ENCODE results near the gene CLEC16A.

The CLEC16A gene

GRCh38 chr16:11061629-11062270, 117.4 kb downstream of the CLEC16A start:
- no peak for DNase-seq (ENCODE audit: low read depth)

- DNase-seq (ENCODE audit: low read depth): no peak
These were observed 119.3 kb downstream of the CLEC16A start for GRCh38 chr16:11063448-11064201.

- no peak for DNase-seq (ENCODE audit: low read depth)
These were observed 119.8 kb downstream of the CLEC16A start for GRCh38 chr16:11064202-11064540.

- no peak for DNase-seq (ENCODE audit: low read depth)
These were observed 120.5 kb downstream of the CLEC16A start for GRCh38 chr16:11064851-11065250.

GRCh38 chr16:11066261-11066870, 122.0 kb downstream of the CLEC16A start:
- DNase-seq (ENCODE audit: low read depth): no peak

GRCh38 chr16:11067266-11067665, 122.9 kb downstream of the CLEC16A start:
- DNase-seq (ENCODE audit: low read depth): no peak

- no peak for DNase-seq (ENCODE audit: low read depth)
These were observed 123.4 kb downstream of the CLEC16A start for GRCh38 chr16:11067697-11068141.

GRCh38 chr16:11071829-11072228, 127.5 kb downstream of the CLEC16A start:
- DNase-seq (ENCODE audit: low read depth): no peak

- DNase-seq (ENCODE audit: low read depth): no peak
These were observed 128.2 kb downstream of the CLEC16A start for GRCh38 chr16:11072420-11073153.

GRCh38 chr16:11073407-11073999, 129.1 kb downstream of the CLEC16A start:
- no peak for DNase-seq (ENCODE audit: low read depth)

GRCh38 chr16:11074131-11074530, 129.8 kb downstream of the CLEC16A start:
- no peak for DNase-seq (ENCODE audit: low read depth)

- no peak for DNase-seq (ENCODE audit: low read depth)
These were observed 130.8 kb downstream of the CLEC16A start for GRCh38 chr16:11075163-11075562.

GRCh38 chr16:11076259-11077018, 132.1 kb downstream of the CLEC16A start:
- no peak for DNase-seq (ENCODE audit: low read depth)

- DNase-seq (ENCODE audit: low read depth): no peak
These were observed 134.6 kb downstream of the CLEC16A start for GRCh38 chr16:11078812-11079459.

GRCh38 chr16:11079652-11080187, 135.4 kb downstream of the CLEC16A start:
- DNase-seq (ENCODE audit: low read depth): no peak

- no peak for DNase-seq (ENCODE audit: low read depth)
These were observed 136.1 kb downstream of the CLEC16A start for GRCh38 chr16:11080327-11080967.

GRCh38 chr16:11080999-11081630, 136.8 kb downstream of the CLEC16A start:
- DNase-seq (ENCODE audit: low read depth): no peak

GRCh38 chr16:11082108-11082859, 137.9 kb downstream of the CLEC16A start:
- no peak for DNase-seq (ENCODE audit: low read depth)

GRCh38 chr16:11082860-11083388, 138.6 kb downstream of the CLEC16A start:
- DNase-seq (ENCODE audit: low read depth): no peak
